Neural progenitor cell (in vitro differentiated cells): Measurements from ENCODE around the gene LILRA6. TPM values are rescaled to one million over a fixed set of nuclear protein-coding genes. Genes with fewer than 3 reads are reported as not detected.

Experiments used
- DNase-seq: peaks from one replicate; pipeline ENCODE4 v3.0.0-alpha.2; 2016; ENCODE audit warnings: low spot score
- H2AFZ ChIP-seq: fragments of 200-600 bp; sonication (generic); replicated peaks from 2 replicates; pipeline ENCODE4 v1.6.1; 2016; ENCODE audit warnings: antibody characterized with exemption
- H3F3A ChIP-seq: fragments of 200-600 bp; sonication (generic); 2 replicates; pipeline ENCODE4 v1.6.1; 2016; ENCODE audit warnings: antibody characterized with exemption, low read depth
- H3K27ac ChIP-seq: fragments of 200-600 bp; sonication (generic); 2 replicates; pipeline ENCODE4 v1.5.1; 2016; ENCODE audit warnings: mild to moderate bottlenecking
- H3K27me3 ChIP-seq: fragments of 200-600 bp; sonication (generic); 2 replicates; pipeline ENCODE4 v1.6.1; 2016; ENCODE audit warnings: mild to moderate bottlenecking, moderate library complexity
- H3K36me3 ChIP-seq: fragments of 200-600 bp; sonication (generic); 2 replicates; pipeline ENCODE4 v1.5.1; 2016
- H3K4me1 ChIP-seq: fragments of 200-600 bp; sonication (generic); 2 replicates; pipeline ENCODE4 v1.6.1; 2016; ENCODE audit warnings: mixed run types
- H3K4me2 ChIP-seq: fragments of 200-600 bp; sonication (generic); 2 replicates; pipeline ENCODE4 v1.6.1; 2016
- H3K4me3 ChIP-seq: fragments of 200-600 bp; sonication (generic); 2 replicates; pipeline ENCODE4 v1.5.1; 2016
- H3K79me2 ChIP-seq: fragments of 200-600 bp; sonication (generic); 2 replicates; pipeline ENCODE4 v1.6.1; 2016; ENCODE audit warnings: low read depth
- H3K9ac ChIP-seq: fragments of 200-600 bp; sonication (generic); 2 replicates; pipeline ENCODE4 v1.6.1; 2016
- H3K9me3 ChIP-seq: fragments of 200-600 bp; sonication (generic); 2 replicates; pipeline ENCODE4 v1.5.1; 2016; ENCODE audit warnings: low read depth
- H4K20me1 ChIP-seq: fragments of 200-600 bp; sonication (generic); 2 replicates; pipeline ENCODE4 v1.6.1; 2016; ENCODE audit warnings: low read depth
- H3K27ac Mint-ChIP-seq: 3 replicates; pipeline ENCODE4 v1.8.0; 2021; ENCODE audit warnings: mixed read lengths
- H3K27me3 Mint-ChIP-seq: 2 replicates; pipeline ENCODE4 v1.8.0; 2022; ENCODE audit warnings: low read depth, mild to moderate bottlenecking, inconsistent platforms, moderate library complexity, mixed read lengths; ENCODE audit not compliant: insufficient read depth
- H3K36me3 Mint-ChIP-seq: 3 replicates; pipeline ENCODE4 v1.8.0; 2021; ENCODE audit warnings: mixed read lengths
- H3K4me1 Mint-ChIP-seq: 3 replicates; pipeline ENCODE4 v1.8.0; 2021; ENCODE audit warnings: mixed read lengths
- H3K4me3 Mint-ChIP-seq: 3 replicates; pipeline ENCODE4 v1.8.0; 2021; ENCODE audit warnings: mild to moderate bottlenecking, moderate library complexity, mixed read lengths
- H3K9me3 Mint-ChIP-seq: 3 replicates; pipeline ENCODE4 v1.8.0; 2020; ENCODE audit warnings: mixed read lengths
- CTCF ChIP-seq: fragments of 200-600 bp; sonication (generic); IDR thresholded peaks from 2 replicates; pipeline ENCODE4 v1.5.1; 2017; ENCODE audit warnings: antibody characterized with exemption, mild to moderate bottlenecking
- EZH2 ChIP-seq: fragments of 200-600 bp; sonication (generic); IDR thresholded peaks from 2 replicates; pipeline ENCODE4 v1.6.1; 2017; ENCODE audit warnings: antibody characterized with exemption, mild to moderate bottlenecking, moderate library complexity
- EZH2phosphoT487 ChIP-seq: fragments of 200-600 bp; sonication (generic); IDR thresholded peaks from 2 replicates; pipeline ENCODE4 v1.6.1; 2017; ENCODE audit warnings: antibody characterized with exemption
- total RNA-seq: library from RNA; depleted of rRNA; stranded (reverse); fragments of >200 nt; gene quantifications from 2 replicates; pipeline ENCODE4 v1.2.3, GENCODE V29; 2015; ENCODE audit warnings: low replicate concordance

Gene LILRA6
- total RNA-seq, 1 donor from 2014 or later, result not detected

- Histone ChIP-seq H3K4me3 (no peak overlapping the region), H4K20me1 (no peaks in the 10 kb centered on the region), H3K9me3 (no peaks in the 10 kb centered on the region), H3K4me1 (no peaks in the 10 kb centered on the region), H3K27me3 (peaks cover 16% of the 10 kb centered on the region), H3K27ac (no peak overlapping the region), H3K79me2 (no peaks in the 10 kb centered on the region), H3F3A (no peaks in the 10 kb centered on the region), H3K9ac (no peak overlapping the region), H2AFZ (no peak overlapping the region), H3K36me3 (no peaks in the 10 kb centered on the region), H3K4me2 (no peak overlapping the region)
- TF ChIP-seq EZH2phosphoT487 (no peak), EZH2 (no peak), CTCF (no peak)
- Mint-ChIP-seq H3K36me3 (peaks cover 3% of the 10 kb centered on the region), H3K4me3 (no peak overlapping the region), H3K27ac (no peak overlapping the region), H3K9me3 (no peaks in the 10 kb centered on the region), H3K4me1 (peaks cover 12% of the 10 kb centered on the region), H3K27me3 (peaks cover 12% of the 10 kb centered on the region)
- no peak for DNase-seq
Measured at GRCh38 chr19:54252243-54252642, 9.7 kb upstream of the LILRA6 start.

GRCh38 chr19:54248016-54248601, 5.5 kb upstream of the LILRA6 start:
- no peaks in the 10 kb centered on the region for H4K20me1 ChIP-seq
- no peaks in the 10 kb centered on the region for H3K4me1 ChIP-seq
- no peak overlapping the region for H3K4me3 Mint-ChIP-seq
- peaks cover 13% of the 10 kb centered on the region for H3K27me3 Mint-ChIP-seq
- H3K79me2 ChIP-seq, result no peaks in the 10 kb centered on the region
- TF ChIP-seq CTCF, result no peak
- DNase-seq, result no peak
- H3K36me3 ChIP-seq, result no peaks in the 10 kb centered on the region
- peaks cover 15% of the 10 kb centered on the region for H3K4me1 Mint-ChIP-seq
- H3K9me3 Mint-ChIP-seq, result no peaks in the 10 kb centered on the region
- no peak overlapping the region for H3K9ac ChIP-seq
- no peaks in the 10 kb centered on the region for H3F3A ChIP-seq
- no peaks in the 10 kb centered on the region for H3K36me3 Mint-ChIP-seq
- peak overlapping the region; percentile 86 for H3K27ac Mint-ChIP-seq
- no peak overlapping the region for H3K27ac ChIP-seq
- H3K27me3 ChIP-seq, result peaks cover 16% of the 10 kb centered on the region
- no peak overlapping the region for H3K4me3 ChIP-seq
- no peaks in the 10 kb centered on the region for H3K9me3 ChIP-seq
- no peak overlapping the region for H2AFZ ChIP-seq
- no peak overlapping the region for H3K4me2 ChIP-seq

- no peaks in the 10 kb centered on the region for H3F3A ChIP-seq
- H4K20me1 ChIP-seq, result no peaks in the 10 kb centered on the region
- Mint-ChIP-seq H3K9me3 (no peaks in the 10 kb centered on the region), H3K27ac (no peak overlapping the region), H3K4me3 (no peak overlapping the region), H3K4me1 (peaks cover 12% of the 10 kb centered on the region), H3K36me3 (no peaks in the 10 kb centered on the region), H3K27me3 (peaks cover 16% of the 10 kb centered on the region)
- H3K27me3 ChIP-seq, result peaks cover 16% of the 10 kb centered on the region
- H3K9me3 ChIP-seq, result no peaks in the 10 kb centered on the region
- no peaks in the 10 kb centered on the region for H3K79me2 ChIP-seq
- no peaks in the 10 kb centered on the region for H3K36me3 ChIP-seq
- no peaks in the 10 kb centered on the region for H3K4me1 ChIP-seq
- no peak overlapping the region for H3K9ac ChIP-seq
- no peak overlapping the region for H3K4me3 ChIP-seq
- H3K4me2 ChIP-seq, result no peak overlapping the region
- no peak for TF ChIP-seq EZH2phosphoT487
- TF ChIP-seq EZH2, result no peak
- no peak for TF ChIP-seq CTCF
- no peak for DNase-seq
- H3K27ac ChIP-seq, result no peak overlapping the region
- no peak overlapping the region for H2AFZ ChIP-seq
Measured at GRCh38 chr19:54247106-54247930, 4.7 kb upstream of the LILRA6 start.
